ENCODE results near the gene PCYT2.

PCYT2 gene

DNA sequence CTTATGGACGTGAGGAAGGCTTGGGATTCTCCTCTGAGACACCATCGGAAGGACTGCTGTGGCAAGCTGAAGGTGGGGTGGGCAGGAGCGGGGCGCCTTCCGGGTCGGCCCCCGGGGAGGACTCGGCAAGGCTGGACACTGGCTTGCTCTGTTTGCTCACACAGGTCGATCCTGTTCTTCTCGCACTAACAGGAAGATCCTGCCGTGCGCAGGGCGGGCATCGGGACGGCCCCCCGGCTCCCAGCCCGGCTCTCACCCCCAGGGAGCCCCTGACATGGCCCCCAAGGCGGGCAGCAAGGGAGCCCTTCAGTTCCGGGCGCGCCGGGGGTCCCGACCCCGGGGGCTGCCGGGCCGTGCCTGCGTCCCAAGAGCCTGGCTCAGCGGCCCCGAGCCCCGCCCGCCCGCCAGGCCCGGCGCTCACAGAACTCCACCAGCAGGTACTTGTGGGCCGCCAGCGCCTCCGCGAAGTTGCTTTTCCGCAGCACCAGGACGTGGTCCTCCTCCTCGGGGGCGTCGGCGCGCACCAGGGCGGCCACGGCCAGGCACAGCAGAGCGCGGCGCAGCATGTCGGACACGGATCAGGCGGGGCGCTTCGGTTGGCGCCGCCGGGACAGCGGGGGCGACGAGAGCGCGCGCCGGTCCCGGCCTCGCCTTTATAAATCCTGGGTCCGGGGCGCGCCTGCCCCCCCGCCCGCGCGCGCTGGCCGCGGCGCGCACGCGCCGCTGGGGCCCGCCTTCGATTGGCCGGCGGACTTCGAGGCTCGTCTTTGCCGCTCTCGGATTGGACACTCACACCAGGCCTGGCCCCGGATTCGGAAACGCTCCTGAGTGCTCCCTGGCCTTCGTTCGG lies 51.1 kb downstream of the PCYT2 start, which contains the start of gene P4HB:
Gene P4HB (minus strand): TSS at position 630 of the 850 bp plus-strand sequence. CDS start 64 bp downstream, at position 566.
- H3K4me3 ChIP-seq (ENCODE audit: low read length): peak within 1 kb of the TSS; percentile 95
- TF ChIP-seq, protein P1, sequence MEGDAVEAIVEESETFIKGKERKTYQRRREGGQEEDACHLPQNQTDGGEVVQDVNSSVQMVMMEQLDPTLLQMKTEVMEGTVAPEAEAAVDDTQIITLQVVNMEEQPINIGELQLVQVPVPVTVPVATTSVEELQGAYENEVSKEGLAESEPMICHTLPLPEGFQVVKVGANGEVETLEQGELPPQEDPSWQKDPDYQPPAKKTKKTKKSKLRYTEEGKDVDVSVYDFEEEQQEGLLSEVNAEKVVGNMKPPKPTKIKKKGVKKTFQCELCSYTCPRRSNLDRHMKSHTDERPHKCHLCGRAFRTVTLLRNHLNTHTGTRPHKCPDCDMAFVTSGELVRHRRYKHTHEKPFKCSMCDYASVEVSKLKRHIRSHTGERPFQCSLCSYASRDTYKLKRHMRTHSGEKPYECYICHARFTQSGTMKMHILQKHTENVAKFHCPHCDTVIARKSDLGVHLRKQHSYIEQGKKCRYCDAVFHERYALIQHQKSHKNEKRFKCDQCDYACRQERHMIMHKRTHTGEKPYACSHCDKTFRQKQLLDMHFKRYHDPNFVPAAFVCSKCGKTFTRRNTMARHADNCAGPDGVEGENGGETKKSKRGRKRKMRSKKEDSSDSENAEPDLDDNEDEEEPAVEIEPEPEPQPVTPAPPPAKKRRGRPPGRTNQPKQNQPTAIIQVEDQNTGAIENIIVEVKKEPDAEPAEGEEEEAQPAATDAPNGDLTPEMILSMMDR (conservative IDR thresholded peaks at IDR 0.05; ENCODE audit: low read length): no peak
- no peak for DNase-seq (ENCODE audit: low read depth)

DNA sequence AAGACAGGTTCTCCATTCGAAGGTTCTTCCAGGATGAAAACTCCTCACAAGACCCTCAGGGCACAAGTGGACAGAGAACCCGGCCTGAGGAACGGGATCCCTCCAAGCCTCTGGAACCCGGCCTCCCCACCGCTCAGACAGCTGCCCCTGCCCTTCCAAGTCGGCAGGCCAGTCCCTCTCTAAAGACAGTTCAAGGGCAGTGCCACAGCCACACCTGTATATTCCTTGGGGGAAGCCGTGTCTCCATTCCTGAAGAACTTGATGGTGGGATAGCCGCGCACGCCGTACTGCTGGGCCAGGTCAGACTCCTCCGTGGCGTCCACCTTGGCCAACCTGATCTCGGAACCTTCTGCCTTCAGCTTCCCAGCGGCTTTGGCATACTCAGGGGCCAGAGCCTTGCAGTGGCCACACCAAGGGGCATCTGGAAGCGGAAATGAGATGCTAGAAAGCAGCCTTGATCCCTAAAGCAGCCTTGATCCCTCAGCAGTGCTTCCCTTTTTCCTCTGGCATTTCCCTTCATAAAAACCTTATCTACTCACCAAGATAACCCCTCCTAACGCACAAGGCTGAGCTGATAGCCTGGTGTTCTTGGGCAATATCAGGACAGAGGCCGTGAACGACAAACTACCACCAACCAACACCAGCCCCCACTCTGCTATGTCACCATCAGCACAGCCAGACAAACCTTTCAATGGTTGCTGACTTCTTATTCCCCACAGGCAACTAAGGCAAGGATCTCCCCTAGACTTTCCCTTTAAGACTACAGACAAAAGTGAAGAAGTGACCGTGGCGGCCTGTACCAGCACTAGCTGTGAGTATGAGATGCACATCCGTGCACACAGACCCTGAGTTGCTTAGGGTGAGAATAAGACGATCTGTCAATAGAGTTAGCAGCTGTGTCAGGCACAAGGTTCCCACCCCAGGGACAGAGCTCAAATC lies 52.0 kb downstream of the PCYT2 start:
- TF ChIP-seq, protein P1 (conservative IDR thresholded peaks at IDR 0.05; ENCODE audit: low read length): no peak
- peak overlapping the region; percentile 95 for H3K4me3 ChIP-seq (ENCODE audit: low read length)
- peak; percentile 17 for DNase-seq (ENCODE audit: low read depth)

DNA sequence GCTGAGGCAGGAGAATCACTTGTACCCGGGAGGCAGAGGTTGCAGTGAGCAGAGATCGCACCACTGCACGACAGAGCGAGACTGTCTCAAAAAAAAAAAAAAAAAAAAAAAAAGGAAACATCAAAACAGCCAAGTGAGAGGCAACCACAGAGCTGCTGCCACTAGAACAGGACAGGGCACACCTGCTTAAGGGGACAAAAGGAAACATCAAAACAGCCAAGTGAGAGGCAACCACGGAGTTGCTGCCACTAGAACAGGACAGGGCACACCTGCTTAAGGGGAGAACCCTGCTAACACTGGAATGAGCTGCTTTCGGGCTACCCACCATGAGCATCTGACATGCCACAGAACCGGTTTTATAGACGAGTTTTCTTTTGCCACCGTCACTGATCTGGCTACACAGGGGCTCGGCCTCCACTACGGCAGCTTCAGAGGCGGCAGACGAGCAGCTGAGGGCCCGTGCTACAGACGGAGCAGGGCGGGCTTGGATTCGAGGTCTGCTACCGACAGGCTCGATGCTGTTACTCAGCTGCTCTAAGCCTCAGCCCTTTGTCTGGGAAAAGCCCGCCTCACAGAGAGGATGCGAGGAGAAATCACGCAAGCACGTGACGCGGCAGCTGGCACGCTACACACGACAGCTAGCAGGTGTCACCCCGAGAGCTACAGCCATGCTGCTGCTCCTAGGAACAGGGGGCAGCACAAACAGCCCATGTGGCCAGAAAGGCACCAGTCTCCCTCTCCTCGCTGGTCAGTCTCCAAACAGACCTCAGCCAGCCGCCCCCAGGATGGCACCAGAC lies 52.8 kb downstream of the PCYT2 start:
- no peak for DNase-seq (ENCODE audit: low read depth)
- TF ChIP-seq, protein P1 (conservative IDR thresholded peaks at IDR 0.05; ENCODE audit: low read length): no peak
- peak overlapping the region; percentile 95 for H3K4me3 ChIP-seq (ENCODE audit: low read length)

DNA sequence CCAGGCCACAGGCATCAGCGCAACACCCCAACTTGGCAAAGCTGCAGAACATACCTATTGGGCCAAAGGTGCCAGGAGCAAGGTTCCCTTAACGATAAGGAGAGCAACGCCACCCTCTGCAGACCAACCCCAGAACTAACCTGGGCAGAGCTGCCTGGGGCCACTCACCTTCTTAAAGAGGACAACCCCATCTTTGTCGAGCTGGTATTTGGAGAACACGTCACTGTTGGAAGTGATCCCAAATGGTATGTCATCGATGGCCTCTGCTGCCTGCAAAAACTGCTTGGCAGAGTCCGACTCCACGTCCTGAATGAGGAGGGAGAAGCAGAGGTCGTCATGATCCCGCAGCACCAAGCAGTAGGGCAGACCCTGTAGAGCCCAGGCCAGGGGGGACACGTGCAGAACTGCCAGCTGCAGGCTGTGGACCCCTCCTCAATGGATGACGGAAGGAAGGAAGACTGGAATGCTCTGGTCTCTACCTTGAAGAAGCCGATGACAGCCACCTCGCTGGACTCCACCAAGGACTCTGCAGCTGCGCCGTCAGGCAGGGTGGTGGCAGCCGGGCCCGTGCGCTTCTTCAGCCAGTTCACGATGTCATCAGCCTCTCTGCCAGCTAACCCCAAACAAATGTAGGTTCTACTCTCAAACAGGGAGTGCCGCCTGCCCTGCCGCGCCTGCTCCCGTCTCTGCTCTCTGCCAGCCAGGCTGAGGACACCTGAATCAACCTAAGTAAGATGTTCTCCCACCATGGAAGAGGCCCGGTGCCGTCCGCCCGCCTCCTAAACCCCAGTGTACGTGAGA lies 56.0 kb downstream of the PCYT2 start:
- TF ChIP-seq, protein P1 (conservative IDR thresholded peaks at IDR 0.05; ENCODE audit: low read length): no peak
- peak; percentile 35 for DNase-seq (ENCODE audit: low read depth)
- no peak overlapping the region for H3K4me3 ChIP-seq (ENCODE audit: low read length)

DNA sequence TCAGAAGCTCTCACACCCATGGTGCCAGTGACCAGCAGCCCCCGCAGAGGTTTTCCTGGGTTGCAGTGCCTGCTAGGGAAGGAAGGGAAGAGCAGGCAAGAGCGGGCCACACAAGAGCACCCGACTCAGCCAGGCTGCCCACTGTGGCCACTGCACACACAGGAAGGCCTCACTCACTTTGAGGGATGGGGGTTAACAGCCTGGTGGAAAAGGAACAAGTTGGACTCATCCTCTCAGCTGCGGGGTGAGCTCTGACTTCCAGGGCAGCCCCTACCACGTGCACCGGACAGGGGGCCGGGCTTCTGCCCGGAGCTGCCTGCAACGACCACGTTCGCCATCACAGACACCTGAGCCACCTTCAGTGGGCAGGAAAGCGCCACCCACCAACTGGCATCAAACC lies 59.0 kb downstream of the PCYT2 start:
- no peak for DNase-seq (ENCODE audit: low read depth)
- TF ChIP-seq, protein P1 (conservative IDR thresholded peaks at IDR 0.05; ENCODE audit: low read length): no peak
- no peak overlapping the region for H3K4me3 ChIP-seq (ENCODE audit: low read length)

DNA sequence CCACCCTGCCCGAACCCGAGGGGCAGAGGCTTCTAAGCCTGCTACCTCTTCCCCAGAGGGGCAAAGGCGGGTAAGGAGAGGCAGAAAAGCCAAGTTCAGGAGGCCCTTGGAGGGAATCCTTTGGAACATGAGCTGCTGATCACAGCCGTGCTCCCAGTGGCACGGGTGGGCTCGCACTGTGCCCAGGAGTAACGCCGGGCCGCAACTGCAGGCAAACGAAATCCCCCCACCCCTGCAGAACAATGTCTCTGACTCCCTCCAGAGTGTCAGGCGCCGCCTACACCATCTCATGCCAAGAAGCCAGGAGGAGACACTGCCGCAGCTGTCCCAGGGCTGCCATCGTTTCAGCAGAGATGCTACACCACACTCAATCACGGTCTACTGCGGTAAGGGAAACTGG lies 59.8 kb downstream of the PCYT2 start:
- no peak overlapping the region for H3K4me3 ChIP-seq (ENCODE audit: low read length)
- TF ChIP-seq, protein P1 (conservative IDR thresholded peaks at IDR 0.05; ENCODE audit: low read length): no peak
- no peak for DNase-seq (ENCODE audit: low read depth)
